NCI-H2227 treated with DMSO at 0.1 percent for 48 hours (cell line): ENCODE results near the gene RRAS2.
A peak's percentile ranks its signal among the peaks of the same experiment; 100 is the strongest.
"Not testable (repeated sequence)": the region's sequence is repeated elsewhere in the genome, so short reads cannot be mapped to it uniquely, and the experiment has no call there.

Experiments
- DNase-seq: peaks from one replicate; lab custom pipeline; 2025; lab: John Stamatoyannopoulos, UW

Gene RRAS2

DNA sequence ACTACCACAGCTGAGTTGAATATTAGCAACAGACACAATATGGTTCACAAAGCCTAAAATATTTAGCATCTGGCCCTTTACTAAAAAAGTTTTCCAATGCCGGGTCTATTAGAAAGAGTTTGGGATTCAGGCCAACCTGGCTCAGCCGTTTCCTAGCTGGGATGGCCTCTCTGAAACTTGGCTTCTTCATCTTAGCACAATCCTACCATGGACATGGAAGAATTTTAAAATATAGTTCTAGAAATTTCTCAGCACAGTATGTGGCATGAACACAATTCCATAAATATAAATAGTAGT is 103.8 kb downstream of the RRAS2 start:
- no peak for DNase-seq

DNA sequence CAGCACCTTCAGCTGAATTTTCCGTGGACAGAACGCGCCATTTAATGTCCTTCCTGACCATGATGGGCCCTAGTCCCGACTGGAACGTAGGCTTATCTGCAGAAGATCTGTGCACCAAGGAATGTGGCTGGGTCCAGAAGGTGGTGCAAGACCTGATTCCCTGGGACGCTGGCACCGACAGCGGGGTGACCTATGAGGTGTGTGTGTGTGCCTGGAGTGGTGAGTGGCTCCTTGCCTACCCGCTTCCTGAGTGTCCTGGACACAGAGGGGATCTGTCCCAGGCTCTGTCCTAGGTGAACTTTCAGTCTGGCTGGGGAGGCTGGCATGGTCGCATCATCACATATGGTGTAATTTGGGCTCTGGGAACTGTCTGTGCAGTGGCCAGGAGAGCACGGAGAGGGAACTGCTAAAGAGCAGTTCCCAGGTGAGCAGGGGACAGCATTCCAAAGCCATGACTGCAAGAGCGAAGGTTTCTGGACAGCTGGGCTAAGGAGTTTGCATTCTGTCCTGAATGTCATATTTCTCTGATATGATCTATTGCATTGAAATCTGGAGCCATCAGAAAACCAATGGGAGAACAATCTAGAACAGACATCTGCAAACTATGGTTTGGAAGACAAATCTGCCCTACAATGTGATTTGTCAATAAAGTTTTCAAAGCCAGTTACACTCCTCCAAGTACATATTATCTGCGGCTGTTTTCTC is 104.3 kb downstream of the RRAS2 start:
- no peak for DNase-seq

- no peak for DNase-seq
Measured at GRCh38 chr11:14253840-14254239, 105.1 kb downstream of the RRAS2 start.

GRCh38 chr11:14253421-14253820 is 105.6 kb downstream of the RRAS2 start:
- no peak for DNase-seq

DNA sequence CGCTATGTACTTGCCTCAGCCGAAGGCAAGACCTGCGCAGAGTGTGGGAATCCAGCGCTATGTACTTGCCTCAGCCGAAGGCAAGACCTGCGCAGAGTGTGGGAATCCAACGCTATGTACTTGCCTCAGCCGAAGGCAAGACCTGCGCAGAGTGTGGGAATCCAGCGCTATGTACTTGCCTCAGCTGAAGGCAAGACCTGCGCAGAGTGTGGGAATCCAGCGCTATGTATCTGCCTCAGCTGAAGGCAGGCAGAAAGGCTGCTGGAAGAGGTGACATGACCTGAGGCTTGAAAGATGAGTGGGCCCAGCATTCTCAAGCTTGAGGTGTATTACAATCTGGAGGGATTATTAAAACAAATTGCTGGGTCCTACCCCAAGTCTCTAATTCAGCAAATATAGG is 106.5 kb downstream of the RRAS2 start:
- DNase-seq: not testable (repeated sequence)

DNA sequence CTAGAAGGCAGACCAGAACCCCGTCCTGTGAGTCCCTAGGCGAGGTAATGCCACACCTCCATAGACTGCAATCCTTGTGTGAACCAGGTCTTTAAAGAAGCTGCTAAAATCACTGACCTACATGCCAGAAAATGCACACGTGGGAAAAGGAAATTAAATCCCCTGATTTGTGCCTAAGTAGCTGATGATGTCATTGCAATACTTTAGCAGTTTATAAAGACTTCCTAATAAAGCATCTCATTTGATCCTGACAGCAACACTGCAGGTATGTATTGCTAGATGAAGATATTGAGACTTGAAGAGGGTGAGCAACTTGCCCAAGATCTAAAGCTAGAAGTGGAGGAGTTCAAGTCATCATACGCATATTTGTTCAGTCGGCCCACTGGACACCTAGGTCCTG is 107.2 kb downstream of the RRAS2 start:
- no peak for DNase-seq

GRCh38 chr11:14249121-14249963 is 109.6 kb downstream of the RRAS2 start:
- DNase-seq: peak; percentile 35

GRCh38 chr11:14248580-14248981 is 110.4 kb downstream of the RRAS2 start:
- no peak for DNase-seq

- no peak for DNase-seq
Measured at GRCh38 chr11:14245444-14245843, 113.5 kb downstream of the RRAS2 start.

- DNase-seq: no peak
Measured at GRCh38 chr11:14244926-14245325, 114.1 kb downstream of the RRAS2 start.

DNA sequence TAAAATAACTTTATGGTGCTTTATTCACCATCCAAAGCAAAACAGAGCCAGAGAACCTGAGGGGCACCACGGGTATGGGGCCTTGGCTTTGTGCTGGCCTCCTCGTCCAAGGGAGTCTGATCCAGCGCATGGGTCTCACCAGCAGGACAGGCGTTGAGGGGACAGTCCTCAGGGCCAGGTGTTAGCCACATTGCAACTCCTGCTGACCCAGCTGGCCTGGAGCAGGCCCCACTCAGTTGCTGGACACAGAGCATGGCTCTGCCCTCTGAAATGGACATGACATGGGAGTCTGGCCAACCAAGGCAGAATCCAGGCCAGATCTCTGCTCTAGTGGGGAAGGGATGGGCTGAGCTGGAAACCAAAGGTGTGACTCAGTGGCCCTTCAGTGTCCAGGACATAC is 116.2 kb downstream of the RRAS2 start:
- no peak for DNase-seq

- DNase-seq: no peak
Measured at GRCh38 chr11:14242187-14242586, 116.8 kb downstream of the RRAS2 start.

DNA sequence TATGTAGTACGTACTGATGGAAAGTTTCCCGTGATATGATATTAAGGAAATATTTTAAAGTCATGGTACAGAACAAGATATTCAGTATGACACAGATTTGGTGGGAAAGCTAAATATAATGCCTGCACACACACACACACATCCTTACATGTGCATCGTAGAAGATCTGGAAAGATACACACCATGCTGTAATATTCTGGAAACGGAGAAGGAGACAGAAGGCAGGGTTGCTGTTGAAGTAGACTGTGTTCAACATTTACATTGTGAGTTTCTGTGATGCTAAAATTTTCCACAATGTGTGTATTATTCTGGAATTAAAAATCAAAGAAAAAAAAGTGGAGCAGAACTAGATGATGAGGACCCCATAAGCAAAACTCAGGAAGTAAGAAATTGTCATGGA is 118.0 kb downstream of the RRAS2 start:
- no peak for DNase-seq

DNA sequence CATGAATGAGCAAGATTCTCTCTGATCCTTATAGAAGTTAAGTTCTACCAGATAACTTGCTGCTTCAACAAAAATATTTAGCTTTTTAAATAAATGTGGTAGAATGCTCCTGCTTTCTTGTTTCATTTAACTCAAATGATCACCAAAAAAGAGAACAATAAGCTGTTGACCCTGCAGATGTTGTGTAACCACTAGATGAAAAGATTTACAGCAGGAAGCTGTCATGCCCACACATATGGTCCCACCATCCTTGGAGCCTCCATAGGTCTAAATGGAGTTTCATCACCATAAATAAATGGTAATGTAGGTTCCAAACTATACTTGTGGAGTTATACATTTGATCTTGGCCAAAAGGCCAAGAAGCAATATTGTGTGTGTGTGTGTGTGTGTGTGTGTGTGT is 118.8 kb downstream of the RRAS2 start:
- no peak for DNase-seq

GRCh38 chr11:14237444-14237961 is 121.5 kb downstream of the RRAS2 start:
- DNase-seq: no peak

DNA sequence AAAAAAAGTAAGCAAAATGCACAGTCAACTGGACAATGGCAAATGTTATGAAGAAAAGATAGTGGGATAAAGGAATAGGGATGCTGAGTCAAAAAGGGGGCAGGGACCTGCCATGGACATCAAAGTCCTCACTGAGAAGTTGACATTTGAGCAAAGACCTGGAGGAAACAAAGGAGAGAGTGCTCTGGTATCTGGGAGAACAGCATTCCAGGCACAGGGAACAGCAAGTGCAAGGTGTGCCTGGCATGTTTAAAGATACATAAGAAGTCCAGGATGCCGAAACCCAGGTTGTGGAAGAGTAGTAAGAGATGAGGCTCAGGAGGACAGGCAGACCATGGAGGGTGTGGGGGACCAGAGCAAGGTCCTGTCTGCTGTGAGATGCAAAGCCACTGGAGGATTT is 123.3 kb downstream of the RRAS2 start:
- DNase-seq: no peak

GRCh38 chr11:14234446-14234845 is 124.5 kb downstream of the RRAS2 start:
- DNase-seq: no peak

GRCh38 chr11:14232652-14233051 is 126.3 kb downstream of the RRAS2 start:
- DNase-seq: no peak

DNA sequence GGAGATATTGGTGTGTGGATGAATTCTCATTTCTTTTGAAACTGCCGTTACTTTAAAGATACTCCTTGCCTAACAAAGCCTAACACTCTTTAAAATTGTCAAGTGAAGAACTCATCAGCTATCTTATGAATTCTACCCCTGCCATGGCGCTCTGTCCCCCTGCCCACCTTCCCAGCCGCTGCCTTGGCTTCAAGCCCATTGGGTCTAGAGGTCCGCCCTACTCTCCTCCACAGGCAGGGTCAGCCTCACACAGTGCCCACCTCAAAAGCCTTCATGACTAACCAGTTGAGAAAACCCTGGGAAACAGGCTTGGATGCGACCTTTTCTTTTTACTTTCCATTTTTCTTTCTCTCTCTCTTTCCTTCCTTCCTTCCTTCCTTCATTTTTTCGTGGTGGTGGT is 128.6 kb downstream of the RRAS2 start:
- no peak for DNase-seq

- no peak for DNase-seq
Measured at GRCh38 chr11:14229472-14229871, 129.5 kb downstream of the RRAS2 start.

DNA sequence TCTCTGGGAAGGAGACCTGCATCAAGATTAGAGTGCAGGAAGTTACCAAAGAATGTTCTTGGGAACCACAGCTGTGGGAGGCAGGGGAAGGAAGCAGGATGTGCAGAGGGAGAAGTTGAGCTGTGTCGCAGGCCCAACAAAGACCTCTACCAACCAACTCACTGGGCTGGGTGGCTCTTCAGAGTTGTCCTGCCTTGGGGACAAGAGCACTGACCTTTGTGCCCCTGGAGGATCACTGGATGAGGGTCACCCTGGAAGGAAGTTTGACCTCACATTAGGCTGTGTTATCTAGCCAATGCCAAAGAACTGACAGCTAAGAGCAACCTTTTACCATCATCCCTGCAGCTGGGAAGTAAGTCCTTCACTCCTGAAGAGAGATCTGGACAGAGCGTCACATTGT is 130.6 kb downstream of the RRAS2 start:
- DNase-seq: no peak
